HG03139 (cell line): ENCODE measurements around the gene RUNX2.

Experiments used
- ATAC-seq: cut with Tn5 transposase; IDR thresholded peaks from one replicate; pipeline ENCODE4 v1.9.1; 2021; ENCODE audit not compliant: unreplicated experiment

The RUNX2 gene

GRCh38 chr6:45479834-45480751, 152.0 kb downstream of the RUNX2 start:
- ATAC-seq = no peak

- no peak for ATAC-seq
Measured at GRCh38 chr6:45480752-45481415, 152.8 kb downstream of the RUNX2 start.

DNA sequence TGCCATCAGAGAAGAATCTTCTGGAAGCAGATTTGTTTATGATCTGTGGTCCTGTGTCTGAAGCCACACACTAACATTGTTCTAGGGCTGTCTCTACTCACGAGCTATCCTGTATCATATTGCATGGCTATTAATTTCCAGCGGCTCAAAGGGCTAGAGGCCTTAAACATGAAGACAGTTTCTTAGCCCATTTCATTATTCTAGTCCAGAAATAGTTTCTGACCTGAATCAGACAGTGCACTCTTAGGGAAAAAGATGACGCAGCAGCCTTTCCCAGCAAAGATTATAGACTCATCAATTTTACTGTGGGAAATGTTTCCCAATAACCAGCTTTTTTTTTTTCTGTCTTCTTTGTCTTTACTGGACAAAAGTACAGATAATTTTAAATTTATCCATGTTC, 154.9 kb downstream of the RUNX2 start:
- ATAC-seq = no peak

DNA sequence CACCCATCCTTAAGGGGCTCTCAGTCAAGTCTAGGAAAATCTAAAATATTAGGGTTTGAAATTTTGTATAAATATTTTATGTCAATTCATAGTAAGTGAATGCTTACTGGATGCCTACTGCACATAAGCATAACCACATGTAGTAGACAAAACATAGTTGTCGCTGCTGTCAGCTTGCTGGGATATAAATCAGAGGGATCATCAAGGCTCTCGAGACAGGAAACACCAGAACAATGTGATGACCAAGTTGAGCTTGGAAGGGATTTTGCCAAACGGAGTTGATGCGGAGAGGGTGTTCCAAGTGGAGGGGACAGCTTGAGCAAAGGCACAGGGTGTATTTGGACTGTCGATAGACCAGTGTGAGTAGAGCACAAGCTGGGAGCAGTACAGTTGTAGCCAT, 155.4 kb downstream of the RUNX2 start:
- no peak for ATAC-seq

DNA sequence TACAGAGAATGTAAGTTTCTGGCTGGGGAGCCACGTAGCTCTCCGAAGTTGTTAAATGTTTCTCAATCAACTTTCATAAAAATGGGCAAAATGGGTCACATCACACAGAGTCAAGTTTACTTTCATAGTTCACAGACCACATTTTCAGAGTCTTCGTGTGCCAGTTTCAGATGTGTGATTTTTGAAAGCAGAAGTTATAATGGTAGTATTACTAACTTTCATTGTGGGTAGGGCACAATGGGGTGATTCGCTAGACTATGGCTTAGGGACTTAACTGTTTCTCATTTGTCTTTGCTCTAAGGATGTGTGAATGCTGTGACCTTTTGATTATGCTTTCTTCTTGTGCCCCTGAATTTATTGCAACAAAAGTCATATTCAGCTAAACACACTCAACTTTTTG, 158.6 kb downstream of the RUNX2 start:
- ATAC-seq = no peak

DNA sequence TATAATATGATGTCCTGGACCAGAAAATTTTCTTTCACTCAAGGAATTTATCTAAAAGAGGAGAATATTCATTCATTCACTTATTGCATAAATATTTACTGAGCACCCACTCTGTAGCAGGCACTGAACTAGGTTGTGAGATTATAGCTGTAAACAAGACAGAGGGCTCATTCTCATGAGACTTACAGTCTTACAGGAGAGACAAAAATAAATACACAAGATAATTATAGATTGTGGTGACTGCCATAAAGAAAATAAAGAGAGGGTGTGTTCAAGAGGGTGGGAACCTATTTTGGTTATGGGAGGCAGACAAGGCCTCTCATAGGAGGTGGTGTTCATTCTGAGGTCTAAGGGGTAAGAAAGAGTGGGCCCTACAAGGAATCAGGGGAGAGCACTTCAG, 159.5 kb downstream of the RUNX2 start:
- no peak for ATAC-seq

GRCh38 chr6:45488269-45488668, 160.1 kb downstream of the RUNX2 start:
- ATAC-seq = no peak

DNA sequence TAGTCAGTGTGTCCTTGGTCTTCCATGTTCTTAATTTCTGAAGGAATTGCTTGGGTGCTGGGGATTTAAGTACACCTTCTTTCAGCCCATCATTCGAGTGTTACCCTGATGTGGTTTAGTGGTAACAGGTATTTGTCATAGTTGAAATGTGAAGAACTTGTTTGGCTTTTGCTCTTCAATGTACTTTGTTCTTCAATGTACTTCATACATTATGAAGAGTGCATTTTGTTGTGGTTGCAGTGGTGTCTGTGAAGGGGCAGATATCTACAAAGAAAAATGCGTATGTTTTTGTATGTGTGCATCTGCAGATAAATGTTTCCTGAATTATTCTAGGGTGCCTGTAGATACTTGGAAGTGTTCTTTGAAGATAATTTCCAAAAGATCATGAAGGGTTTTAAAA, 160.8 kb downstream of the RUNX2 start:
- ATAC-seq = no peak

DNA sequence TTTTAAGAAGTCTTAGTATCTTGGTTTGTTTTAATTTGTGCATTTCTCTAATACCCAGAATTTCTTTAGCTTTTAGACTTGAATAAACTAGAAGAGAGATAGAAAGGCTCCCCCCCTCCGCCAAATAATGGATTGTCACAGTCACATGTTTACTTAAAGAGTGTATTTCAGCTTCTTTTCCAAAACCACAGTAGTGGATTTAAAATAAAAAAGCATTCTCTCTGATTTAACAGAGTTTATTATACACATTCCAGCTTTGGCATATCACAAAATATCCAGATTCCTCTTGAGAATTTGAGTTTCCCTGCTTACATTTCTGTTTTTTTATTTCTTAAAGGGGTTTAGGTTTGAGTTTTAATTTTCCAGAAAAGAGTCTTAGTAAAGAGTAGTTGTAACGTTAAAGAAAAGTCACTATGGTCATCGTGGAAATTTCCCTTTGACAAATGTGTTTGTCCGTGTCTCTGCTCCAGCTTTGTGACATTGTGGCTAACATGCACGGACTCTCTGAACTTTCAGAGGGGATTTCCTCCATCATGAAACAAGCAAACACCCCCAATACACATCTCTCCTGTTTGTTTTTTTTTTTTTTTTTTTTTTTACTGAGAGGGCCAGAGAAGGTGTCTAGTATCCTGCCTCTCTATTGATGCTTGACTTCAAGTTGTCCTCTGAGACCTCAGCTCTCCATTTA, 163.1 kb downstream of the RUNX2 start:
- ATAC-seq = no peak

DNA sequence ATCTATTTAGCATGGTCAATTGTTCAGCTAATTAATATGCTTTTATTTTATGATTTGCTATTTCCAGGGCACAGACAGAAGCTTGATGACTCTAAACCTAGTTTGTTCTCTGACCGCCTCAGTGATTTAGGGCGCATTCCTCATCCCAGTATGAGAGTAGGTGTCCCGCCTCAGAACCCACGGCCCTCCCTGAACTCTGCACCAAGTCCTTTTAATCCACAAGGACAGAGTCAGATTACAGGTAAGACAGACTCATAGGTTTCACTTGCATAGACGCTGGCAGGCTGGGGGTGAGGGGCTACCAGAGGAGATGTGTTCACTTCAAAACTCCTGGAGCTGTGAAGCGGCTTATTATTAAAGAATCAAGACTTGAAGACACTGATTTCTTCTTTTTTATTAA, 163.7 kb downstream of the RUNX2 start:
- no peak for ATAC-seq

GRCh38 chr6:45493761-45494160, 165.6 kb downstream of the RUNX2 start:
- no peak for ATAC-seq

DNA sequence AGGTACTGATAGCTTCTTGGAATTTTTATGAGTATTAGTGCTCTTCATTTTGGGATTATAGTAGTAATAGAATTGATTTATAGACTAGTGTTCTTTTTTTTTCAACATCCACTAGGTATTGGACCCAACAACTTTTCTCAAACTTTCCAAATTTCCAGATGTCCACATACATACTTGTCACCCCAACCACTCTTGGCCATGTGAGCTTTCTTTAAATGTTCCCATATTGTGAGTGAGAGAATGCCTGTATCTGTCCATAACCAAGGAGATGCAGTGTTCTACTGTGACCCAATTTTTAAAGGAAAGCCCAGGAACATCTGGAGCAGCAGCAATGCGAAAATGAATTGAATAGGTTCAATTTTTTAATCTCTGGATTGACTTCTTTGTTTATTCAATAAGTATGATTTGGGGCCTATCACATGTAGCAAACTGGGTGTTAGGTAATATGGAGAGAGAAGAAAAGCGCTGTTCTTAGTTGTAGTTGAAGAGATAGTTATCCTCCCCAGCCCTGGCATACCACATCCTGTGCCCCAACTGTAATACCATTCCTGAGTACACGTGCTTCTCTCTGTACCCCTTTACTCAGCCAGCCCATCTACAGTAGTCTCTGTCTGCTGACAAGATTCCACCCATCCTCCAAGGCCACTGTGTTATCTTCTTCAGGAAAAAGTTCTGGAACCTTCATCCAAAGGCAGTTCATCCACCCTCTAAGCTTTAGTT, 166.4 kb downstream of the RUNX2 start:
- ATAC-seq = no peak

GRCh38 chr6:45495429-45496084, 167.4 kb downstream of the RUNX2 start:
- no peak for ATAC-seq

DNA sequence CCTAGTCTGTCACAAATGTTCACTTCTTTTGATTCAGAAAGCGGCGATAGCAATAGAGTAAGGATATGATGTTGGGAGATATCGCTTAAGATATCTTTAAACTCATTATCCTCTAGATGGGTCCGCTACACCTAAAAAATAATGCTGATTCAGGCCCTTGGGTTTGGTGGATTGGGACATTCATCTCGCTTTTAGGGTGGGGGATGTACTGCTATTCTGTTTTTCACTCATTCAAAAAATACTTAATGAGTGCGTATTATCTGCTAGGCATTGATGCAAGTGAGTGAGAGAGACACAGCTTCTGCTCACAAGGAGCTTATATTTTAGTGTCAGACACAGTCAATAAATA, 167.9 kb downstream of the RUNX2 start:
- ATAC-seq = no peak

DNA sequence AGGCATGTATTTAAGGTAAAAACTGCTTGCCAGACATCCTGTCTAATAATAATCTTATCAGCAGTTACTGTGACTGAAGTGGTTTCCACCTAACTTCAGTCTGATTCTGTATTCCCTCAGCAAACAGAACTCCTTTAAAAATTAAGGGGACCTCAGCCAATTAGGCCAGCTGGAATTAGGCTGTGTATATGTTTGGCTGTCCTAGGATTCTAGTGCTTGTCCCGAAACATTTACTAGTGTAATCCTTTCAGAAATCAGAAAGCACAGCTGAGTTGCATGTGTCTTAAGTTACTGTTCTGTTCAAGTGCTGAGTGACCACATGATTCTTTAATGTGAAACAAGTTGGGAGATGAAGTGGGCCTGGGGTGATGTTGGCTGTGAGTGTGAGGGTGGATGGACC, 170.5 kb downstream of the RUNX2 start:
- no peak for ATAC-seq

DNA sequence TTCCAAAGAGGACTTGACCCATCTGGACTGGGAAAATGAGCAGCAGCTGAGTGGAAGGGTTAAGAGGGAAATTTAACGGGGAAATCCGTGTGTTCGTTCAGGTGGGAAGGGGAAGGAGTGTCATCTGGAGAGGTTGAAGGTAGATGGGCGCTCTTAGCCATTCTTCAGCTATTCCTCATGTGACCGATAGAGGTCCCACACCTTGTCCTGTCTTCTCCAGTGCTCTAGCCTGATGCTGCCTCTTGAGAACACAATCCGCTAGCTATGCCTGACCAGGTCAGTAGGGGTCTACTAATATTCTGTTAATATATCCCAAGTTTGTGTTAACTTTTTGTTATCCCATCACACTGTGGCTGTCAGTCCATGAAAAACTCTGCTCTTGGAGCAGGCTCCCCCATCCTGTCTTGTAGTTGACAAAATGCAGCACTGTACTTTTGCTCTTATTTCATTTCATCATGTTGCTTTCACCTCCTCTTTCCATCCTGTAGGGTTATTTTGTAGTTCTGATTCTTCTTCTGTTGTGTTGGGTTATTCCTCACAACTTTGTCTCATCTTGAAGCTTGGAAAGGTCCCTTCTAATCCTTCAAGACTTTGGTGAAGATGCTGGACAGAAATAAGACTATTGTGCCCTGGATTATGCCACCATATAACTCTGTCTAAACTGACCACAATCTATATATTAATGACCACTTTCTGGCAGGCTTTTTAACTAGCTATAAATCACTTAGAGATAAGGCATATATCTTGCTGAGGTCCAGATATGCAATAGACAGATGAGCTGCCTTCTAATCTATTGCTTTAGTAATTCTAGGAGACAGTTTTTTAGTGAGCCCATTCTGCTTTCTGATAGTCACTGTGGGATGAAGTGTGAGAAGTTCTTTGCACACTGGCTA, 173.0 kb downstream of the RUNX2 start:
- ATAC-seq = no peak

GRCh38 chr6:45502456-45502855, 174.3 kb downstream of the RUNX2 start:
- ATAC-seq = no peak

GRCh38 chr6:45504947-45505346, 176.8 kb downstream of the RUNX2 start:
- no peak for ATAC-seq

DNA sequence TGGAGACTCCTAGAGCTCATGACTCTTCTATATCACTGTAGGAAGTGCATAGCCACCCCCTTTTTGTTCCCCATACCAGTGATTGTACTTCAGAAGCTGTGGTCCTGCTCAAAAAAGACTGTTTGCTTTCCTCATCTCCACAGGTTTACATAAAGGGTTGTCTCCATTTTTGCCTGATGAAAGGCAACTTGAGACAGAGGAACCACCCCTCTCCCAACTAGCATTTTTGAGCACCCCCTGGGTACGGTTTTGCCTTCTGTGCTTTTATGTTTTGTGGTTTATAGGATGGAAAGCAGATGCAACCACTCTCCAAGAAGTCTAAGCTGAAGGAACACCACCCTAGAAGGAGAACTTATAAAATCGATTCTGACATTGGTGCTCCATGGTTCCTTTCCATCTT, 177.3 kb downstream of the RUNX2 start:
- no peak for ATAC-seq

GRCh38 chr6:45507186-45507585, 179.1 kb downstream of the RUNX2 start:
- ATAC-seq = no peak
